Measurements from ENCODE around the gene INPP4B. TPM values are rescaled to one million over a fixed set of nuclear protein-coding genes. Genes with fewer than 3 reads are reported as not detected.

INPP4B gene
- total RNA-seq, 1 experiment from 2014 or later: 114 TPM

GRCh38 chr4:142278663-142279062, 567.4 kb downstream of the INPP4B start:
- Mint-ChIP-seq H3K27ac (ENCODE audit: unreplicated experiment) (no peak overlapping the region), H3K4me1 (ENCODE audit: low read depth, unreplicated experiment) (peaks cover 26% of the 10 kb centered on the region), H3K4me3 (ENCODE audit: low read depth, unreplicated experiment) (no peak overlapping the region), H3K27me3 (ENCODE audit: unreplicated experiment) (no peaks in the 10 kb centered on the region), H3K36me3 (ENCODE audit: insufficient read depth, unreplicated experiment) (peaks cover 5% of the 10 kb centered on the region), H3K9me3 (ENCODE audit: low read depth, unreplicated experiment) (no peaks in the 10 kb centered on the region)
- intact Hi-C loops (cut with micrococcal nuclease; ENCODE audit: unreplicated experiment): no loop called here
- CTCF ChIA-PET: no interaction called here
- no peak for TF ChIP-seq CTCF (IDR thresholded peaks at IDR 0.05; ENCODE audit: unreplicated experiment)
- no TSS peak for BruUV-seq (replicated peaks)
- no peak for DNase-seq

GRCh38 chr4:142278171-142278570, 567.9 kb downstream of the INPP4B start:
- Mint-ChIP-seq H3K36me3 (ENCODE audit: insufficient read depth, unreplicated experiment) (peaks cover 5% of the 10 kb centered on the region), H3K4me1 (ENCODE audit: low read depth, unreplicated experiment) (peaks cover 26% of the 10 kb centered on the region)

GRCh38 chr4:142274137-142274536, 572.0 kb downstream of the INPP4B start:
- peaks cover 26% of the 10 kb centered on the region for H3K4me1 Mint-ChIP-seq (ENCODE audit: low read depth, unreplicated experiment)
- no peak overlapping the region for H3K4me3 Mint-ChIP-seq (ENCODE audit: low read depth, unreplicated experiment)
- no peak for TF ChIP-seq CTCF (IDR thresholded peaks at IDR 0.05; ENCODE audit: unreplicated experiment)
- no TSS peak for BruUV-seq (replicated peaks)
- no peaks in the 10 kb centered on the region for H3K27me3 Mint-ChIP-seq (ENCODE audit: unreplicated experiment)
- H3K9me3 Mint-ChIP-seq (ENCODE audit: low read depth, unreplicated experiment): no peaks in the 10 kb centered on the region
- peaks cover 5% of the 10 kb centered on the region for H3K36me3 Mint-ChIP-seq (ENCODE audit: insufficient read depth, unreplicated experiment)
- H3K27ac Mint-ChIP-seq (ENCODE audit: unreplicated experiment): no peak overlapping the region
- intact Hi-C loops (cut with micrococcal nuclease; ENCODE audit: unreplicated experiment): no loop called here
- CTCF ChIA-PET: interaction anchor here (0.6 to 0.9 kb wide), 2 partner anchors 9 to 270 kb away, joined by 3 read pairs; no protein-coding TSS in a partner anchor
- no peak for DNase-seq

More at GRCh38 chr4:142278171-142278570, 567.9 kb downstream of the INPP4B start:
- BruUV-seq (replicated peaks): no TSS peak
- Mint-ChIP-seq H3K27me3 (ENCODE audit: unreplicated experiment) (no peaks in the 10 kb centered on the region), H3K4me3 (ENCODE audit: low read depth, unreplicated experiment) (no peak overlapping the region), H3K27ac (ENCODE audit: unreplicated experiment) (no peak overlapping the region), H3K9me3 (ENCODE audit: low read depth, unreplicated experiment) (no peaks in the 10 kb centered on the region)
- no peak for DNase-seq
- no peak for TF ChIP-seq CTCF (IDR thresholded peaks at IDR 0.05; ENCODE audit: unreplicated experiment)
- intact Hi-C loops (cut with micrococcal nuclease; ENCODE audit: unreplicated experiment): no loop called here
- CTCF ChIA-PET: no interaction called here

- no peak for DNase-seq
- BruUV-seq (replicated peaks): no TSS peak
These were observed 573.6 kb downstream of the INPP4B start for GRCh38 chr4:142272452-142272851.

More at GRCh38 chr4:142272452-142272851, 573.6 kb downstream of the INPP4B start:
- CTCF ChIA-PET: no interaction called here
- Mint-ChIP-seq H3K4me3 (ENCODE audit: low read depth, unreplicated experiment) (no peak overlapping the region), H3K27ac (ENCODE audit: unreplicated experiment) (no peak overlapping the region), H3K9me3 (ENCODE audit: low read depth, unreplicated experiment) (no peaks in the 10 kb centered on the region), H3K36me3 (ENCODE audit: insufficient read depth, unreplicated experiment) (peaks cover 5% of the 10 kb centered on the region), H3K27me3 (ENCODE audit: unreplicated experiment) (no peaks in the 10 kb centered on the region), H3K4me1 (ENCODE audit: low read depth, unreplicated experiment) (peaks cover 18% of the 10 kb centered on the region)
- TF ChIP-seq CTCF (IDR thresholded peaks at IDR 0.05; ENCODE audit: unreplicated experiment): no peak
- intact Hi-C loops (cut with micrococcal nuclease; ENCODE audit: unreplicated experiment): no loop called here
